ENCODE measurements around the gene VAMP8. TPM values are rescaled to one million over a fixed set of nuclear protein-coding genes. Genes with fewer than 3 reads are reported as not detected.

The VAMP8 gene
- total RNA-seq, 2 donors from 2014 or later: 44.4 to 108 TPM

DNA sequence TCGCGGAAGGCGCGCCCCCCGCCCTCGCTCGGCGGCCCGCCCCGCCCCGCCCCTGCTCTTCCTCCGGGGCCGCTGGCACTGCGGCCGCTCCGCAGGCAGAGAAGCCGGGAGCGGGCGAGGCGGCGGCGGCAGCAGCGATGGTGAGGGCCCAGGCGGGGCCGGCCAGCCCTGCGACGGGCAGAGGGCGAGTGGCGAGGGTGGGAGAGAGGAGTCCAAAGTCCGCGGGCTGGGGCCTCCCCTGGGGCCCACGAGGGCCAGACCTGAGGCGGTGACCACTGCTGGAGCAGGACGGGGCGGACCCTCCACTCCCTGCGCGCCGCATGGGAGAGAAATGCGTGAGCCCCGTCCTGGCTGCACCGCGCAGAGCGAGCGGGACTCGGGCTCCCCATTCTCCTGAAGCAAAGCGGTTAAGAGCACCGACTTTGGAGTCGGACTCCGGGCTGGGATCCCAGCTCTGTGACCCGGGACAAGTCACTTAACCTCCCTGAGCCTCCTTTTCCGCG is 7.0 kb downstream of the VAMP8 start, which contains the start of gene VAMP5:
Gene VAMP5 (plus strand): TSS at position 78 of the 503 bp plus-strand sequence. CDS start 60 bp downstream, at position 138.
- H3K9me3 ChIP-seq: no peaks in the 10 kb centered on the region
- intact Hi-C loops (cut with DNase I): no loop called here
- H3K27me3 ChIP-seq (replicated peaks; ENCODE audit: insufficient read depth): no peaks in the 10 kb centered on the region
- peaks cover 13% of the 10 kb centered on the region for H3K4me1 ChIP-seq (replicated peaks)
- WGBS: 17% methylated on average over 25 of the region's 52 CpGs
- no peak for DNase-seq (ENCODE audit: low spot score)
- no peak for TF ChIP-seq CTCF (IDR thresholded peaks at IDR 0.05)
- no peak for TF ChIP-seq POLR2A (IDR thresholded peaks at IDR 0.05)
- H3K4me3 ChIP-seq: peak within 1 kb of the TSS; percentile 42 to 43
- H3K27ac ChIP-seq: peak within 1 kb of the TSS; percentile 76 to 86
- no peaks in the 10 kb centered on the region for H3K36me3 ChIP-seq

DNA sequence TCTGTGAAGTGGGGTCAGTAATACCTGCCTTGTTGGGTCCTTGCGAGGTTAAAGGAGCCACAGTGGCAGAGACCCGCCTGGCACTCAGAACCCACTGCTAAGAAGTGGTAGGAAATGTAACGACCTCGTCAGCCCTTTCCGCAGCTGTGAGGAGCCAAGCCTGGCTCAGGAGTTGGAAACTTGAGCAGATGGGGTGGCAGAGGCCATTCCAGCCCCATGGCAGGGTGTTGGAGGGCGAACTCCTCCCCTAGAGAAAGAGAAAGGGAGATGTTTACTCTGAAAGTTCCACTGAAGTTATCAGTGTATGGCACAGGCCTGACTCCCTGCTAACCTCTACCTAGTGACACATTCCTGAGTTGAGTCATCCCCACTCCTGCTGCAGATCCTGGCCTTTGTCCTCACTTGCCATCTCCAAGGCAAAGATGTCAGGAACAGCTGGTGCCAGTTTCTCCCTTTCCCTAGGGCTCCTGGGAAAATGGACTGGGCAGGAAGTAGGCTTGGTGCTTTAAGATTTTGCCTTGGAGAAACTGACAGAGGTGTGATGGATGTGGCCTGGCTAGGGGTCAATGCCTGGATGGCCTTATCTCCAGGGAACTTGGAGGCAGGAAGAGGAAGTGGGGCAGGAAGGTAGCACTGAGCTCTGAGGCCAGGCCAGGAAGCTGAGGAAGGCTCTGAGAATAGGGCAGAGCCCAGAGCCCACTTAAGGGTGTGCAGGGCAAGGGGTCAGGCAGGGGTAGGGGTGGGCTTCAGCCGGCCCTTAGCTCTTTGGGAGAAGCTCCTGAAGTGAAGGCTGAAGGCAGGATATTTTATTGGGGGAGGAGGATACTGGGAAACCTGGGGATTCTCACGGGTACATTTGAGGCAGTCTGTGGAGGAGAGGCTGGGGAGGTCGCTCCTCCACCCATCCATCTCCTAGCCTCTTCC is 7.7 kb downstream of the VAMP8 start:
- 27% methylated on average over 9 of the region's 9 CpGs for WGBS
- intact Hi-C loops (cut with DNase I): no loop called here
- peaks cover 10% of the 10 kb centered on the region for H3K4me1 ChIP-seq (replicated peaks)

GRCh38 chr2:85585781-85586105 is 8.4 kb downstream of the VAMP8 start:
- WGBS: 75% methylated on average over 1 of the region's 1 CpG
- intact Hi-C loops (cut with DNase I): no loop called here
- Histone ChIP-seq H3K4me1 (replicated peaks) (peaks cover 9% of the 10 kb centered on the region), H3K27me3 (replicated peaks; ENCODE audit: insufficient read depth) (no peaks in the 10 kb centered on the region), H3K27ac (peak overlapping the region; percentile 76 to 86), H3K9me3 (no peaks in the 10 kb centered on the region), H3K4me3 (no peak overlapping the region), H3K36me3 (no peaks in the 10 kb centered on the region)
- no peak for TF ChIP-seq POLR2AphosphoS5 (IDR thresholded peaks at IDR 0.05)
- TF ChIP-seq CTCF (IDR thresholded peaks at IDR 0.05): no peak
- no peak for TF ChIP-seq POLR2A (IDR thresholded peaks at IDR 0.05)
- DNase-seq (ENCODE audit: low spot score): no peak

More for the DNA sequence above, 7.7 kb downstream of the VAMP8 start:
- no peaks in the 10 kb centered on the region for H3K9me3 ChIP-seq
- H3K4me3 ChIP-seq: peak overlapping the region; percentile 42 to 43
- peak overlapping the region; percentile 76 to 86 for H3K27ac ChIP-seq
- H3K27me3 ChIP-seq (replicated peaks; ENCODE audit: insufficient read depth): no peaks in the 10 kb centered on the region
- TF ChIP-seq POLR2A (IDR thresholded peaks at IDR 0.05) (no peak), CTCF (IDR thresholded peaks at IDR 0.05) (no peak), POLR2AphosphoS5 (IDR thresholded peaks at IDR 0.05) (peak; percentile 66)
- no peaks in the 10 kb centered on the region for H3K36me3 ChIP-seq
- DNase-seq (ENCODE audit: low spot score): peak; percentile 56

DNA sequence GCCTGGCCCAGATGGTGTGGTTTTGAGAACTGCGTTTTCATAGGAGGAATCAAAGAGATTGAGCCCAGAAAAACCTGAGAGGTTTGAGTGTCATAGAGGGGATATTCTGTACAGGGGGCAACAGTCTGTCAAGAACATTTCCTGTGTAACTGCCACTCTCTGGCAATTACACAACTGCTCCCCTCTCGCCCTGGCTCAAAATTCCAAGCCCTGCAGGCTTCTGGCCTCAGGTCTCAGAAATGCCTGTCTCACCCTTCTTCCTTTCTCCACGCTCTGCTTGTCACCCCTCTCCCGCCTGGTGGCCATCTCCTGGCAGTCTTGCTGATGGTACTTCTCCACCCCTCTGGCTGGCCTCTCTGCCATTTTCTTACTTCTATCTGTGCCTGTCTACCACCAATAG is 10.8 kb downstream of the VAMP8 start:
- Histone ChIP-seq H3K36me3 (no peaks in the 10 kb centered on the region), H3K4me1 (replicated peaks) (peaks cover 9% of the 10 kb centered on the region), H3K4me3 (no peak overlapping the region), H3K27ac (peak overlapping the region; percentile 45 to 49), H3K9me3 (no peaks in the 10 kb centered on the region), H3K27me3 (replicated peaks; ENCODE audit: insufficient read depth) (no peaks in the 10 kb centered on the region)
- DNase-seq (ENCODE audit: low spot score): no peak
- WGBS: 81% methylated on average over 4 of the region's 4 CpGs
- intact Hi-C loops (cut with DNase I): no loop called here
- TF ChIP-seq CTCF (IDR thresholded peaks at IDR 0.05): no peak
- no peak for TF ChIP-seq POLR2A (IDR thresholded peaks at IDR 0.05)
- TF ChIP-seq POLR2AphosphoS5 (IDR thresholded peaks at IDR 0.05): no peak

All from prostate gland (tissue), 2 donors.